GM21423 (cell line): Measurements from ENCODE around the gene ZNF189.

Source experiments
- ATAC-seq: cut with Tn5 transposase; IDR thresholded peaks from one replicate; pipeline ENCODE4 v1.9.1; 2021; ENCODE audit warnings: mild to moderate bottlenecking, moderate library complexity; ENCODE audit not compliant: unreplicated experiment

ZNF189 gene

DNA sequence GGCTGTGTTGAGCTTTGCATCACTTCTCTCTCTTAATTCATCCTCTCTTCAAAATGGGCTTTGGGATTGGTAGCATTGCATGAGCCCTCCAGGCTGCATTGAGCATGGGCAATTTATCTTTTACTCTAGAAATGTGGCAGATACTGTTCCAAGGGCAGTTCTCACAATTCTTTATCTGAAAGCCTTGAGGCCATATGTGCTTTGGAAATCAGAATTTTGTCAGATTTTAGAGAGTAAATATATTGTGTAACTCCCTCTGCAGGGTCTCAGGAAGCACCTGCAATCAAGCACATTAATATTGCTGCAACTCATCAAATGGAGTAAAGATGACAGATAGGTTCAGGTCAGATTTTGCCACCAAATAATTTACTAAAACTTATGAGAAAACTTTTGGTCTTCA lies 19.3 kb downstream of the ZNF189 start:
- ATAC-seq: no peak

DNA sequence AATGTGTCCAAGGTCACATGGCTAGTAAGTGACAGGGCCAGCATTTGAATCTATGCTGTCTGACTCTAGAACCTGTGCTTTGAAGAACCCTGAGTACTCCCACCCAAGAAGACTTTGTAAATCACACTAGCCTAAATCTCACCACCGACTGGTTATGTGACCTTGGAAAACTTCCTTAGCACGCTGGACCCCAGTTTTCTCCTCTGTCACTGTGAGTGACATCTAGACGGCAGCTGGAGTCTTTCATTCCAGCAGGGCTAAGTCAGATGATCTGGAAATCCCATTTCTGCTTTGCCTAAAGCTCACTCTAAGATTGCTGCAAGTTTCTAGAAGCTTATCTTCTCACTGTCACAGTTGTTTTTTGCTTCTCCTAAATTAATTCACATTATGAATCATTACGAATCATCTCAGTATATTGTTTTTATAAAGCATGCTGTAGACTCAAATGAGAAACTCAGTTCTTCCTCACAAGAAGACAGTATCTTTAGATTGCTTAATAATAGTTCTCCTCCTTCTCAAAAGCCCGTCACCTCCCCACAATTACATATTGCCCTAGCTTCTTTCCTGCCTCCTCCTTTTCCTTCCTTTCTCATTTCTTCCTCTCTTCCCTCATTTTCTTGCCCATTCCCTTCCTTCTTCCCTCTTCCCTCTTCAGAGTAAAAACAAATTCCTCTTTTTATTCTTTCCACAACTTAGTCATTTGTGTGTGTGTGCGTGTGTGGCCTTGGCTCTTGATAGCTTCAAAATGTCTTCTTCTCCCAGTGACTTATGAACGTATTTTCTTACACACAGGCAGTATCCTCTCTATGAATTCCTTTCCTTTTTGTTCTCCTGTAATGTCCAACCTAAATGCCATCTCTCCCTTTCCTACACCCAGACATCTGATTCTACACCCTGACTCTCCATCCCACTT lies 20.1 kb downstream of the ZNF189 start:
- no peak for ATAC-seq

DNA sequence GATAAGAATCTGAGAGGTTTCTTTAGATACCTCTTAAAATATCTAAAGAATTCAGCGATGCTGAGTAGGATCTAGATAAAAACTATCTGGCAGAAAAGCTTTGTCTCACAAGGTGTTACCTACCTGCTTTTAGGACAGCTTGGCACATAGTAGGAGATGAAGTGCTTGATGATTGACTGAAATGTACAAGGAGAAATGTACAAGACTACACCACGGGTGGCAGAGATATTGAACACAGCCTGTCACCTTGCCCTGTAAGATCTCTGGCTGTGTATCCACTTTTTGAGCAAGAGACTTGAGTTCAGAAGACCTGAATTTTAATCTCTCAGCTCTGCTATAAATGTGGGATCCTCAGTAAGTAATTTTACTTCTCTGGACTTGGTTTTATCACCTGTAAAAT lies 21.2 kb downstream of the ZNF189 start:
- ATAC-seq: no peak

DNA sequence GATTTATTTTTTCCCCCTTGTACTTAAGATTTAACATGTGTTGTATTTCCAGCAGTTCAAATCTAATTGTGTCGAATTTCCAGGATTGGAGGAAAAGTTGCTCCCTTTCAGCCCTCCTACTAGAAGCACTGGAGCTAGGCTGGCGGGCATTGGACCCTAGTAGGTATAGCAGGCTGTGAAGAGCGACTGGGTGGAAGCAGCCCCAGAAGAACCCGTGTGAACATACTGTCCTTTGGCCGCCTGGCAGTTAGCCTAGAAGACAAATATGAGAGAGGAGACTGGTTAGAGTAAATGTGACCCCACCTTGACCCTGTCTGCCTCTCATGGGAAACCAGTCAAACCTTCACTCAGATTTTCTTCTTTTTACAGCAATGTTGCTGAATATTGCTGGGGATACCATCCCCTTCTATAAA lies 23.0 kb downstream of the ZNF189 start:
- no peak for ATAC-seq

DNA sequence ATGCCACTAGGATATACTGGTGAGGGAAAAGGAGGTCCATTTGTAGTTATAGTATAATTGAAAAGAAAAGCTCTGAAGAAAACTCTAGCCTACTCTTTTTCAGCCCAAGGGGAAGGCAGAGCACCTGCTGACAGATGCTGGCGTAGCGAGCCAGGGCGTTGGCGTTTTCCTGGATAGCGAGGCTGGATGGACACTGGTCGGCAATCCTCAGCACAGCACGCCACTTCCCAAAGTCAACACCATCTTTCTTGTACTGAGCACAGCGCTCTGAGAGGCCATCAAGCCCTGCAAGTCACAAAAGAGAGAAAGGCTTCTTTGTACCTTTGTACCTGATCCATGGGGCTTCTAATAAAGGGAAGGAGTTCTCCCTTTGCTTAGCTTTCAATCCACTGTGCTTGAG lies 28.7 kb downstream of the ZNF189 start:
- no peak for ATAC-seq

DNA sequence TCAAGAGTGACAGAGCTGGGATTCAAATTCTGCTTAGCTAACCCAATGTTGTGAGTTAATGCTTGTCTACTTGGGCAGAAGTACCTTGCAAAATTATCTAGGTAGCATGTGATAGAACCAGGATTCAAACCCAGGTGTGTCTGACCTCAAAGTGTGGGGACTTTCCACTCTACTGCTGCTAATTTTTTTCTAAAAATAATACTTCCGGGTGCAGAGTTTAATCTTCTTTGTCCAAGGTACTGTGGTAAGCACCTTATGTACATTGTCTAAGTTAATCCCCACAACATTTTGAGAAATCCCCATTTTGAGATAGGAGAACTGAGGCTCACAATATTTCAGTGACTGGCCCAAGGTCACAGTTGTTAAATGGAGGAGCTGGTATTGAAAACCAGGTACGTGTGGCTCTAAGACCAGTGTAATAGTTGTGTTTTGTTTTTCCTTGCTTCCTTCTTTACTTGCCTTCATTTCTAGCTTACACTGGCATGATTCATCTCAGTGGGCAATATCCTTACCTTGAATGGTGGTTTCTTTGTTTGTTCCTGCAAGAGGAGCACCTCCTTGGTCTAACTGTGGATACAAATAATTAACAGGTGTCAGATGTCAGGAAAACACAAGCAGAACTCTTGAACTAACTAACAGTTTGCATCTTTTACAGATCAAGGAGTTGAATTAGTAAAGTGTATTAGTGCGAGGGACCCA lies 29.5 kb downstream of the ZNF189 start:
- ATAC-seq: peak; percentile 48

DNA sequence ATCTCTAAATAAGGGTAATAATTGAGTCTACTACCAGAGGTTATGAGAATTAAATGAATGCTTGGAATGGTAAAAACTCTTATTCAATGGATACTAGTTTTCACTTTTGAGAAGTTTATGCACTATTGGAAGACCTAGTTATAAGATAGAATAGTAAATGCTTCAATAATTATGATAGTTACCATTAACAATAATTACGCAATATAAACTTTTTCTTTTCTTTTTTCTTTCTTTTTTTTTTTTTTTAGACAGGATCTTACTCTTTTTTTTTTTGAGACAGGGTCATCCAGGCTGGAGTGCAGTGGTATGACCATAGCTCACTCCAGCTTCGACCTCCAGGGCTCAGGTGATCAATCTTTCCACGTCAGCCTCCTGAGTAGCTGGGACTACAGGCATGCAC lies 30.3 kb downstream of the ZNF189 start:
- no peak for ATAC-seq

DNA sequence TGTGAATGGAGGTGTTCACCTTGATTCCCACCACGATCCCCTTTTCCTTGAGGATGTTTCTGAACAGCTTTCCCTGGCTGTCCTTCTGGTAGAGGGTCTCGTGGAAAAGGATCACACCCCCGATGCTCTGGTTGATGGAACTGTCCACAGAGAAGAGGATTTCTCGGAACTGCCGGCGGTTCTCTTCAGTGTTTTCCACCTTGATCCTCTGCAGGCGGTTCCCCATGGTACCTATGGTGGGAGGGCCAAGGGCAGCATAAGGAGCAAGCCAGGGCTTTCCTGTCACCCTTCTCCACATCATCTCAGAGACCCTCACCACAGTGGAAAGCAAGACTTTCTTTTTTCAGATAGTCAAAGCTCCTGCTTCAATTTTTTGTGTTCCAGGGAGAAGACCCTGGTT lies 31.1 kb downstream of the ZNF189 start:
- no peak for ATAC-seq

DNA sequence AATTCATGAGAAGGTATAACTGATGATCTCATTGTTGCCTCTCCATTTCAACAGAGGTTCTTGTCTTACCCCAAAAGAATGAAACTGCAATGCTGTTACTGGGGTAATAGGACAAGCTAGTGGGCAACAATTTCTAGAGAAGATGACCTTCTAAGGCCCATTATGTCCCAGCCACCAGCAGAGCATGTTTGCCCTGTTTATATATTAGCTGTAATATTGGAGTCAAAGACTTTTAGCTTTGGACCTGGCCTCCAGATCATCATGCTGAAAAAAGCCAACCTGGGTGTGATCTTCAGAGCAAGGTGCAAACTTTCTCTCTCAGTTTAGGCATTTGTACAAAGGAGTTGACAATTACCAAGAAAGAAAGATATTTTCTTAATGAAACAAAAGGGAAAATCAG lies 33.5 kb downstream of the ZNF189 start:
- ATAC-seq: no peak

DNA sequence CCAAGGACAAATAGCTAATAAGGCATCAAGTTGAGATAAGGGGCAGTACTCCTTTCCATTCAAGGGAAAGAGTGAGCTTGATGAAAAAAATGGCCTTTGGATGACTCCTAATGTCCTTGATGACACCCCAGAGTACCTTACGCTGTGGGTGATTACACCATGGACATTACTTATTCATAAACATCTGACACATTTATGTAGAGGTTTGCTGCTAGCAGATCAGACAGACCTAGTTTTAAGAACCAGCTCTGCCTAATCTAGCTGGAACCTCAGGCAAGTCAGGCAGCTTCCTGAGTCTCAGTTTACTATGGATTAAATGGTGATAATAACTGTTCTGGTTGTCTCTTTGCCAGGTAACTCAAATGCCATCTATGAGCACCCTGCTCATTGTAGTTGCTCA lies 34.1 kb downstream of the ZNF189 start:
- no peak for ATAC-seq

DNA sequence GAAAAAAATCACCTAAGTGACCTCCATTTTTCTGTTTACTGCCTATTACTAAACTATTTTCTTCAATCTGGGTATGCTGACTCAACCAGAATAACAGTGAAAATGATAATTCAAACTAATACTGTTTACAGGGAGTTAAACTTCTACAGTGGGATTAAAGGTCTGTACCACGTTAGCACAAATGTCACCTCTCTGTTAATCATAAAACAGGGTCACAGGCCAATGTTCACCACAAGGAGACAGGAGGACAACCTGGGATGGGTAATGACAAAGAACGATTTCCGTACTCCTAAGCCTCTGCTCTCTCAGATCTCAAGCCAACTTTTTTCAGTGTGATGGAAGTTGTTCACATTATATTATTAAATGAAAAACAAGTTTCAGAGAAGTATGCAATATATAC lies 34.6 kb downstream of the ZNF189 start:
- no peak for ATAC-seq

DNA sequence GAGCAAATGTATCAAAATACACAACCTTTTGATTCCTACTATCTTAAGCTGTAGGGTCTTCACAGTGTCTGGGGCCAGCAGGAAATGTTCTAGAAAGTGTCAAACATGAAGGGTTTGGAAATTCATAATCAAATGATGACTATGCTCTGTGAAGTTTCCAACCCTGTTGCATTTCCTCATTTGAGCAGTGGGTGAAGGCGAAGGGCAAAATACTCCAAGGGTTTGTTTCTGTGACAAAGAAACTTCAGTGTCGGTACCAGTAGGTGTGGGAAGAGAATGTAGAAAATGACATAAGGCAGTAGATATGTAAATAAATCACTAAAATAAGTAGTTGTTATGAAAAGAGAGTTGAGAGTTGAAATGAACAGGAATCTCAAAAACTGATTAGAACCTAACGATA lies 36.3 kb downstream of the ZNF189 start:
- ATAC-seq: no peak

DNA sequence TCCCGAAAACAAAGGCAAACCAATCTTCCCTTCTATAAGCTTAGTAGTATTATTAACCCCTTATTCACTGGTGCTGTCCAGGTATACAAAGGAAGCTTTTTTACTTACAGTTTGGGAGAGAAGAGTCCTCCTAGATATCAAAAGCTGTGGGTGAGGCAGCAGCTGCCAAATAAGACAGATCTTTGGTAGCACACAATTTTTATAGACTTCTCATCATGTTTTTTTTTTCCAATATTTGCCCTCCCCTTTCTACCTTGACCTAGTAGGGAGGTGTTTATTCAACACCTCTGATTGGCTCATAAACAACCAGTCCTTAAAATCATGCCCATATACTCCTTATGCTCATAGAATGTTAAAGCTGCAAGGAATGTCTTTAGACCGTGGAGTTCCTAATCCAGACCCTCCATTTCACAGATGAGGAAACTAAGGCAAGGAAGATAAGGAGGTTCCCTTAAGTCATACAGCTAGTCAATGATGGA lies 37.0 kb downstream of the ZNF189 start, which contains the start of gene ALDOB:
TSS of gene ALDOB (minus strand) at position 174 of the 479 bp plus-strand sequence. CDS start 4,887 bp downstream, outside the sequence.
- ATAC-seq: no peak

DNA sequence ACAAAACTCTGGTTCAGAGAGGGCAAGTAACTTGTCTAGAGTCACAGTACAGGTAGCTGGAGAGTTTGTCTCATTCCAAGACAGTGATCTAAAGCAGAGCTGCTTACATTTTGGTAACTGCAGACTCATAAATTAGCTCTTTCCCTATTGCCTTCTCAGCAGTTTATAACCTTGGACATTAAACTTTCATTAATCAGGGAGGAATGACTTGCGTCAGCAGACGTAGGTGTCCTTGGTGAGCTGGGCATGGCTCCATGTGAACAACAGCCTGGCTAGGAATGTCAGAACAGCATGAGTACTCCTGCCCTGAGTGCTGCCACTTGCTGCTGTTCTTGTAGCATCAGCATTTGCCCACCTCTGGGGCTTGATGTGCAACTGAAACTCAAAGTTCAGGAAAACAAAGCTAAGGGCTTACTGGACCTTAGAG lies 39.2 kb downstream of the ZNF189 start:
- no peak for ATAC-seq

DNA sequence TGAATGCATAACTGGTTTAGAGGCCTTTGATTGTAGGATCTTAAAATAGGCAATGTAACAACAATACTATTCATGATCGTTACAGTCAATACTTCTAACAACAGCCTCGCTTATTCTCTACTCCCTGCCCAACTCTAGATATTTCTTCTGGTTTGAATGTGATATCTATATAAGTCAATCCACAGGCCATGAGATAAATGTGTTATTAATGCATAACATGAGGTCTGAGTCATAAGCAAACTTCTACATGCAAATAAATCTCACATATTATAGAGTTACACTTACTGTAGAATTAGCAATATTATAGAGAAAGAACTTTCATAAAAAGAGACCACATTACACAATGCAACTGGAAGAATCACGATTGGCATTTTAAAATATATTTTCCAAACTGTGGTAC lies 39.9 kb downstream of the ZNF189 start:
- no peak for ATAC-seq

DNA sequence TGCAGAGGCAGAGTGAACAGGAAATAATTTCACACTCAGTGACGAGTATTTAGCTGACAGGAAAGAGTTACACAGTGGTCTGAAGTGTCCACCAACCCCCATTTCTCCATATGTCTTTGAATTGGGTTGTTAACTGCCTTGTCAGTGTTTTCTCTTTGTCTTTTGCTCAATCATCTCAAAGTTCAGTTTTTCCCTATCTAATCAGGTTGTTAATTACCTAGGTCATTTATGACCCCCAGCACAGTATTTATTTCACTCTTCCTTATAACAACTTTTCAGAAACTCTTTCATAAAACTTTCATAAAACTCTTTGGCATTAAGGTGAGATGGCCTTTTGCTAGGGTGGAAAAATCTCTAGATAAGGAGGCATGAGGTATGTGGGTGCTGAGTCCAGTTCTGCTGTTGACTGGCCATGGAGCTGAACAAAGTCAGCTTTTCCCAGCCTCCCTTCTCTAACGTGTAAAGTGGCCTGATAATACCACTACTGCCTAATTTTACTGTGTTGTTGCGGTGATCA lies 42.1 kb downstream of the ZNF189 start:
- ATAC-seq: no peak

DNA sequence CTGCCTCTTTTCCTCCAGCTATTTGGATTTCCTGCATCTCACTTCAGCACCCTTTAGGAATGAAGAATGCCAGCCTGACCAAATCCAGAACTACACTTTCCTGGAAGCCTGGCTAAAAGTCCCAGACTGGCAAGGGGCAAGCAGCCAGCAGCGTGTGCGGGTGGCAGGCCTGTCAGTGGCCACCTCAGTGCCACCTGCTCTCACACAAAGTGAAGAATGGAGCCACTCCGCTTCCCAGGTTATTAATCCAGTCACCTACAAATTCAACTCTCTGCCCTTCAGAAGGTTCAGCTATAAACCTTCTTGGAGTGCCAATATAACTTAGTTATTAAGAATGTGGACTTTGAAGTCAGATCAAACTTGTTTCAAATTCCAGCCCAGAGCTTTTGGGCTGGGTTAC lies 43.7 kb downstream of the ZNF189 start:
- ATAC-seq: no peak

DNA sequence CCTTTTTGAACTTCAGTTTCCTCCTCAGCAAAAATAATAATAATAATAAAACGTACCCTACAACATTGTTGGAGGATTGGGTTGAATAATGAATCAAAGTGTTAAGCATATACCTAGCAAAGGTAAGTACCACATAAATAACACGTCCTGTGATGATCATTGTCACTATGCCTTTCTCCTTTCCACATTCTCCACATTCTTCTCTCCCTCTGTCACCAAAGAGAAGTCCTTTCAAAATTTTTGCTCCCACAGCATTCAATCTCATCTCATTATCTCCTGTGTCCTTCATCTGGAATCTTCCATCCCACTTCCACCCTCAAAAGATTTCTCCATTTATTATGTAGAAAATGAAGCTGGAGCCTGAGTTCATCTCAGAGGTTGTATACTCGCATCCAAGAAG lies 44.1 kb downstream of the ZNF189 start:
- no peak for ATAC-seq

DNA sequence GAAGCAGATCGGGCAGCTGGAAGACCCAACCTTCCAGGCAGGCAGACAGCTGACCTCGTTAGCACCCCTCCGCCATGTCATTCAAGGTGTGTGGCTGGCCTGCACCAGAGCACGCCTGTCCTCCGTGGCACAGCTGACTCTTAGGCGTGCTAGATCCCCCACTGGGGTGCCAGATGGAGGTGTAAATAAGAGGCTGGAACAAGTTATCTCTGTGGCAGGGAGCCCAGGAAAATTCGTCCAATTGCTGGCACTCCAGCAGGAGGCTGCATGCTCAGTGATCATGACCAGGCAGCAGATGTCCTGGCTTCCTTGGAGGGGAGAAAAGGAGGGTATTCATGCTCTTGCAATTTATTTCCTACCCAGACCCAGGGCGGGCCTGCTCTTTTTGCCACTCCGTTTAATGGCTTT lies 44.7 kb downstream of the ZNF189 start:
- ATAC-seq: no peak

DNA sequence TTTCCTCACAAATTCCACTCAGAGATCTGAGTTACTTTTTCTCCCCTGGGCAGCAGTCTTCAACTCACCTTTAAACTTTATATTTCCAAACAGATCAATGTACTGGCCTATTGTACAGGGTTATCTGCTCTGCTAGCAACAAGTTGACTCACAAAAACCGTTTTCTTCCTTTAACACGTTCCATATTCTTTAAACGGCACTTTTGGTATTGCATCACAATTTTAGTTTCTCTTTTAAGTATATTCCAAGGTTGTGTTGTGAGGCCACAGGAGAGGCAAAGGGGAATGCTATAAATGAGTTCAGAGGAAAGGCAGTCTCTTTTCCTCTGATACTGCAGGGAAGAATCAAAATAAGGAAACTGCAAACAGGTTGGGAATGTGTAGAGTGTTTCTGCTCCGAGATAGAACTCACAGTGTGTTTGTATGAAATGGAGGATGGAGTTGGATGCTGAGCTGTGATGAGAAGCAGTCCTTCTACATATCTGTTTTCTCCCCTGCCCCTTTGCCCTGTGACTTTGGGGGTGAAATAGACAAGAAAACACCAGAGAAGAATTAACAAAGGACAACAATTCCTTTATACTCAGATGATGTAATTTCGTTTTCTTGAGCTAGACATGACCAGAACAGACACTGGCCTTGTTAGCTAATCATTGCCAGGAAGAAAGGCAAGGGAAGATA lies 46.8 kb downstream of the ZNF189 start:
- ATAC-seq: no peak

DNA sequence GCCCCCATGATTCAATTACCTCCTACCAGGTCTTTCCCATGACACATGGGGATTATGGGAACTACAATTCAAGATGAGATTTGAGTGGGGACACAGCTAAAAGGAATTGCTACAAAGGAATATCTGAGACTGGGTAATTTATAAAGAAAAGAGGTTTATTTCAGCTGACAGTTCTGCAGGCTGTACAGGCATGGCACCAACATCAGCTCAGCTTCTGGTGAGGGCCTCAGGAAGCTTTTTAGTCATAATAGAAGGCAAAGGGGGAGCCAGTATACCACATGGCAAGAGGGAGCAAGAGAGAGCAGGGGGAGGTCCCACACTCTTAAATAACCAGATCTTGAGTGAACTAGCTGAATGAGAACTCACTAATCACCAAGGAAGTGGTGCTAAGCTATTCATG lies 48.1 kb downstream of the ZNF189 start:
- ATAC-seq: no peak
